HG03378 (cell line): ENCODE measurements around the gene TCEAL6.
A peak's percentile ranks its signal among the peaks of the same experiment; 100 is the strongest.
"Not testable (repeated sequence)": the region's sequence is repeated elsewhere in the genome, so short reads cannot be mapped to it uniquely, and the experiment has no call there.

ENCODE experiments used
- ATAC-seq: cut with Tn5 transposase; IDR thresholded peaks from one replicate; pipeline ENCODE4 v1.9.1; 2021; ENCODE audit warnings: mild to moderate bottlenecking, moderate library complexity; ENCODE audit not compliant: unreplicated experiment

Gene TCEAL6

DNA sequence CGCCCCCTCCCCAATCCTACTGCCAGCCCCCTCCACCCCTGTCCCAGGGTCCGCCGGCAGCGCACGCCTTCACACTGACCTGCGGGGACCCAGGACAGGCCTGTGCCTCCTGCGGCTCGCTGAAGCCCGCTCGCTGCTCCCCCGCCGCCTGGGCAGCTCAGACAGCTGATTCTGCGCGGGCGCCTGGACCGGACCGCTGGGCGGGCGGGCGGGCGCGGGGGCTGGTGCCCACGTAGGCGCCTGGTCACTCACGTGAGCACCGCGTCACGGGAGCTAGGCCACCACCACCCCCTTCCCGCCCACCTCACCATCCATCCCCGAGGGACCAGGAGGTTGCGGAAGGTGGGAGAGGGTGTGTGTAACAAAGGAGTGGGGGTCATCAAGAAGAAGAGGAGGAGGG lies at the start of gene TCEAL6:
TCEAL6 (minus strand) TSS at position 208 of the 400 bp plus-strand sequence.
- not testable (repeated sequence) for ATAC-seq

DNA sequence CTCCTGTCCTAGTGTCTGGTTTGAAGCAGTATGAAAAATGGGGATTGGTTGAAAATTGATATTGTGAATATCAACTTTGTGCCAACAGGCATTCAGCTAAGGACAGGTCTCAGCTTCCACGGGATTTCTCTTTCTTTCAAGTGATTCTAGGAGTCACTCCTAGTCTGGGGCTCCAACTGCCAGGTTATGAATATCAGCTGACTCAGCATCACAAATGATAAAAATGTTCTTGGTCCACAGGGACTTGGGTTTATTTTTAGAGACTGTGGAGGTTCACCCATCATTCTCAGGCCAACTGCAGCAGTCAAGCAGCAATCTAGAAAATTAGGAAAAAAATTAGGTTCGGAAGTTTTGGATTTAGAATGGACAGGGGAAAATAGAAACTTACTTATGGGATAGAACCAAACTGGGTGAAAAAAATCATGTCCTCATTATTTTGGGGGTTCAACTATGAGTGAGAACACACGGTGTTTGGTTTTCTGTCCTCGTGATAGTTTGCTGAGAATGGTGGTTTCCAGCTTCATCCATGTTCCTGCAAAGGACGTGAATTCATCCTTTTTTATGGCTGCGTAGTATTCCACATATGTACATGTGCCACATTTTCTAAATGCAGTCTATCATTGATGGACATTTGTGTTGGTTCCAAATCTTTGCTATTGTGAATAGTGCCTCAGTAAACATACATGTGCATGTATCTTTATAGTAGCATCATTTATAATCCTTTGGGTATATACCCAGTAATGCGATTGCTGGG lies 43.9 kb upstream of the TCEAL6 start:
- ATAC-seq = no peak

- ATAC-seq = peak; percentile 94
Observed at GRCh38 chrX:102155806-102156179, 13.5 kb upstream of the TCEAL6 start, which contains the start of gene BEX5. BEX5 (minus strand) TSS chrX:102155977; CDS start chrX:102154265, 1,712 bp downstream.

DNA sequence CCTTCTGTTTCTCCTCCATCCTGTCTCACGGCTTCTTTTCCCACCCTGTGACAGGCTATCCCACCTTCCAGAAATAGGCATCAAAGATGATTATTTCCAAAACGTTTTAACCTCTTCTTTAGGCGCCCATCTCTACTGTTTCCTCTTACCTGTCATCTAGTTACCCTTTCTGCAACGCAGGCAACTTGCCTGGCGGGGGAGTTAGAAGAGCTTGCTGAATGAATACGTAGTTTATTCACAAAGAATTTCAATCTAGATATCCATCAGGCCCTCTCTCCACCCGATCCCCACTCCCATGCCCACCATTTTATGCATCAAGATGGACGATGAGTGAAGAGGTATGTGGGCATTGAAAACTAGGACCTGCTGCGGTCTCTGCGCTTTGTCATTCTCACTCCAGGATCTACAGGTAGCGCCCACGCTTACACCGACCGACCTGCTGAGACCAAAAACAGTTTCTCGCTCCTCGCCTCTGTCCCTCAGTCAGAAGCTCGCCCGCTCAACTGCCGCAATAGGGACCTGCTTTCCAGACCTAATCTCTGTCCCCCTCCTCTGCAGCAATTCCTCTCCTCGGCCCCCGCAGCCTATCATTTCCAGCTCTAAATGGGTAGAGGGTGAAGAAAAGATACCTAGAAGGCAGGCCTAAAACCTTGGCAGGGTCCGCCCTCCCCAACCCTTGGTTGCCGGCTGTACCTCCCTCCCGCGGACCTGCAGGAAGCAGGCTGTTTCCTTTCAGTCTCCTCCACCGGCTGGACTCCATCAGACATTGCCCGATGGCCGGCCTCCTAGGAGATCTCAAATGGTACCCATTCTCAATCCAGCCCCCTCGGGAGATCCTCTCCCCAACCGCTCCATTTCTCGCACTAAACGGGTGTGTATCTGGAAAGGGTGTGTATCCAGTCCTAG lies 12.9 kb upstream of the TCEAL6 start:
- peak; percentile 20 for ATAC-seq

DNA sequence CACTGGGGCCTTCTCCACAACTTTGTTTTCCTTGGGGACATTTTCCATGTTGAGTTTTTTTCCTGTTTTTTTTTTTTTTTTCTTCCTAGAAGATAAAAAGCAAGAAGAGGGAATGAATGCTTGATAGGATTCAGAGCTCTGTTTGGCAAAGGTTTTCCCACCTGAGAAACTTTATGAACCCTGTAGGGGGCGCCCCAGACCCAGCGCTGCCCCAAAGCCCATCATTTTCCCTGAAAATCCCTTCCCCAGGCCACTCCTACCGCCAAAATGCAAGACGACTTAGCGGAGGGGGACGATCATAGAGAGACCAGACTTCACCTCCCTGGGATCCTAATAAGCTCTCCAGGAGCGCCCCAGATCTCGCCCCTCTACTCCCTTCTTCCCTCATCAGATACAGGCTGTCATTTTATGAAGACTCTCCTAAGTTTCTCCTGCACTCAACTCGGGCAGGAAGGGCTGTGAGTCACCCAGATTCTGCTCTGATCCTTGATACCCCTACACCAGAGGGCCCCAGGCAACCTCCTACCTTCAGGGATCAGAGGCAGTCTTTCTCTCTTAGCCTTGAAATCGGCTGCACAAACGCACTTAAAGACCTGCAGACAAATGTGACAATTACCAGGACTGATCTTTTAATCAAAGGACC lies 12.1 kb upstream of the TCEAL6 start:
- no peak for ATAC-seq

DNA sequence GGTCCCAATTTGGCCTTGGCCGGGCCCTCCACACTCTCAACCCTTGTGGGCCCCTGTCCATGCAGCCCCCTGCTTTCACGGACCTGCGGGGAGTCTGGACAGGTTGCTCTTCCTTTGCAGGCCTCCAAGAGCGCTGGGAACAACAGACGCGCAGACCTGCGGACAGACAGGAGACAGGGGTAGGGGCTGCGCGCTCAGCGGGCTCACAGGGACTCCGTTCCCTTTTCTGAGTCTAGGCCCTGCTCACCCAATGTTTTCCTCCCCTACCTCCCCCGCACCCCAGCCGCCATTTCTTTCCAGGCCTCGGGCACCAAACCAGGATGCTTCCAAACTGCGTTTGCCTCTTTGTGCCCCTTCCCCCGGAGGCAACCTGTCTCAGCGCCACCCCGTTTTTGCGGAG lies 650 bp downstream of the TCEAL6 start:
- ATAC-seq = not testable (repeated sequence)

DNA sequence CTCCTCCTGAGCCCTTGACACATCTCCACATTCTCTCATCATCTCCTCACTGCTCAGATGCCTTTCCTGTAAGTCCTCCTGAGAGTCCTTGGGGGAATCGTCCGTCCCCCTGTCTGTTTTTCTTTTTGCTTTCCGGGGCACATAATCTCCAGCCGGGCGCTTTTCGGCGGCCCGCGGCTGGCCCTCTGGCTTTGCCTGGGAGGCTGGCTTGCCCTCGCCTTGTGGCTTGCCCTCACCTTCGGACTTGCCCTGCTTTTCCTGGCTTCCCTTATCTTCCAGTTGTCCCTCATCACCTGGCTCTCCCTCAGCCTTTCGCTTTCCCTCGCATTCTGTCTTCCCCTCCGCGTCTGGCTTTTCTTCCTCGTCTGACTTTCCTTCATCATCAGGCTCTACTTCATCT lies 1.4 kb downstream of the TCEAL6 start:
- not testable (repeated sequence) for ATAC-seq

DNA sequence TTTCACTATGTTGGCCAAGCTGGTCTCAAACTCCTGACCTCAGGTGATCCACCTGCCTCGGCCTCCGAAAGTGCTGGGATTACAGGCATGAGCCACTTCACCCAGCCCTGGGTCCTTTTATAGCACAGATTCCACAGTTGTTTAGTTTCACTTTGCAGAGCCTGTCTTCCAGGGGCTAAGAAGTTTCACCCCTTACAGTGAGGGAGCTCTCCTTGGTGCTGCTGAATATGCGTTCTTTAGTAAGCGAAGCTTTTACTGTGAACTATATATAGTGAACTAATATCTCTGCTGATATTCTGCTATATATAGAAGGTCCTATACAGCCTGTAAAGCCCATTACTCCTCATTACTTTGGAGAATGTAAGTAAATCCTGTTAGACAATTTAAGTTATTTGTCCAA lies 4.2 kb downstream of the TCEAL6 start:
- no peak for ATAC-seq

DNA sequence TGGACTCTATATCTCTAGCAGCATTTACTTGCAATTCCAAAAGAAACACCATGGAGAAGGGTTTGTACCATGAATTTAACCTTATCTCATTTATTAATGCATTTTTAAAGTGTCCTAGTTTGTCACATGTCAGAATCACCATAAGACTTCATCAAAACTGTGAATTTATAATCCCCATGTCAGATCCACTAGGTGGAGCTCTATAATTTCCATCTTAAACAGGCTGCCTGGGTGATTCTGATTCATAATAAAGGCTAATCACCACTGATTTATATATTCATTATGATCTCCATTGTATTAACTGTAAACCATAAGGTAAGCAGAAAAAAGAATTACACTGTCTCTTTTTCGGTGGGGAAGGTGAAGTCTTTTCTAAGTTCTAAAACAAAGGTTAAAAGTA lies 12.8 kb downstream of the TCEAL6 start:
- ATAC-seq = no peak

DNA sequence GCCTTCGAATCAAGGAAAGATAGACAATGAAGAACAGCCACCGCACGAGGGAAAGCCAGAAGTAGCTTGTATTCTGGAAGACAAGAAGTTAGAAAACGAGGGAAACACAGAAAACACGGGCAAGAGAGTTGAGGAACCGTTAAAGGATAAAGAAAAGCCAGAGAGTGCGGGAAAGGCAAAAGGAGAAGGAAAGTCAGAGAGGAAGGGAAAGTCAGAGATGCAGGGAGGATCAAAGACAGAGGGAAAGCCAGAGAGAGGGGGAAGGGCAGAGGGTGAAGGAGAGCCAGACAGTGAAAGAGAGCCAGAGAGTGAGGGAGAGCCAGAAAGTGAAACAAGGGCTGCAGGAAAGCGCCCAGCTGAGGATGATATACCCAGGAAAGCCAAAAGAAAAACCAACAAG lies 15.4 kb downstream of the TCEAL6 start:
- no peak for ATAC-seq

DNA sequence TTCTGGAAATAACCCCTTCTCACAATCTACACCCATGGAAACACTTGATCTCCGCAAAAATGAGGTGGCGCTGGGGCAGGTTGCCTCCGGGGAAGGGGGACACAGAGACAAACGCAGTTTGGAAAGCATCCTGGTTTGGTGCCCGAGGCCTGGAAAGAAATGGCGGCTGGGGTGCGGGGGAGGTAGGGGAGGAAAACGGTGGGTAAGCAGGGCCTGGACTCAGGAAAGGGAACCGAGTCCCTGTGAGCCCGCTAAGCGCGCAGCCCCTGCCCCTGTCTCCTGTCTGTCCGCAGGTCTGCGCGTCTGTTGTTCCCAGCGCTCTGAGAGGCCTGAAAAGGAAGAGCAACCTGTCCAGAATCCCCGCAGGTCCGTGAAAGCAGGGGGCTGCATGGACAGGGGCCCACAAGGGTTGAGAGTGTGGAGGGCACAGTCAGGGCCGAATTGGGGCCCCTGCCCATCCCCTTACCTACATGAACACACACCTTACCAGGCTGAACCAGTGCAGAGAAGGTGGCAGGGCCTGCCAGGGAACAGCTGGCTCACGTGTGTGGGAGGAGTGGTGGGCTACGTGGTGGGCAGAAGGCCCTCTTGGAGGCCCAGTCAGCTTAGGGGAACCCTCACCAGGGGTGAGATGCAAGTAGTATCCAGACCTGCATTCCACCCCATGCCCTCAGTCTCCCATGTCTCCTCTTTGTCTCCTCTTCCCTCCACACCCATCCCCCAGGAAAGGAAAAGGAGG lies 16.0 kb downstream of the TCEAL6 start:
- not testable (repeated sequence) for ATAC-seq

DNA sequence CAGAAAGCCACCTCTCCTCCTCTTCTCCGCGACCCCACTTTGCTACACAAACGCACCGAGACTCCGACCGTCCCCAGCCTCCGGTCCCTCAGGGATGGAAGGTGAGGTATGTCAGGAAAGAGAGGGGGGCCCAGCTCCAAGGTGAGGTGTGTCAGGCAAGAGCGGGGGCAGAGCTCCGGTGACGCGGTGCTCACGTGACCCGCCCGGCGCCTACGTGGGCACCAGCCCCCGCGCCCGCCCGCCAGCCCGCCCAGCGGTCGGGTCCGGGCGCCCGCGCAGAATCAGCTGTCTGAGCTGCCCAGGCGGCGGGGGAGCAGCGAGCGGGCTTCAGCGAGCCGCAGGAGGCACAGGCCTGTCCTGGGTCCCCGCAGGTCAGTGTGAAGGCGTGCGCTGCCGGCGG lies 16.8 kb downstream of the TCEAL6 start, which contains the start of gene TCEAL2:
TCEAL2 (plus strand) TSS at position 244 of the 400 bp plus-strand sequence. CDS start 1,152 bp downstream, outside the sequence.
- not testable (repeated sequence) for ATAC-seq

- not testable (repeated sequence) for ATAC-seq
Observed at GRCh38 chrX:102125014-102125413, 17.3 kb downstream of the TCEAL6 start.

- no peak for ATAC-seq
Observed at GRCh38 chrX:102115748-102116147, 26.5 kb downstream of the TCEAL6 start.

- no peak for ATAC-seq
Observed at GRCh38 chrX:102113367-102113766, 28.9 kb downstream of the TCEAL6 start.
